NK-92 (cell line): Measurements from ENCODE around the gene RHBDL3.
"Not testable (repeated sequence)": the region's sequence is repeated elsewhere in the genome, so short reads cannot be mapped to it uniquely, and the experiment has no call there.

Experiments
- DNase-seq: peaks from one replicate; lab custom pipeline; 2025; ENCODE audit not compliant: unreplicated experiment; lab: John Stamatoyannopoulos, UW

Gene RHBDL3

GRCh38 chr17:32323046-32323445 is 57.4 kb downstream of the RHBDL3 start:
- no peak for DNase-seq

DNA sequence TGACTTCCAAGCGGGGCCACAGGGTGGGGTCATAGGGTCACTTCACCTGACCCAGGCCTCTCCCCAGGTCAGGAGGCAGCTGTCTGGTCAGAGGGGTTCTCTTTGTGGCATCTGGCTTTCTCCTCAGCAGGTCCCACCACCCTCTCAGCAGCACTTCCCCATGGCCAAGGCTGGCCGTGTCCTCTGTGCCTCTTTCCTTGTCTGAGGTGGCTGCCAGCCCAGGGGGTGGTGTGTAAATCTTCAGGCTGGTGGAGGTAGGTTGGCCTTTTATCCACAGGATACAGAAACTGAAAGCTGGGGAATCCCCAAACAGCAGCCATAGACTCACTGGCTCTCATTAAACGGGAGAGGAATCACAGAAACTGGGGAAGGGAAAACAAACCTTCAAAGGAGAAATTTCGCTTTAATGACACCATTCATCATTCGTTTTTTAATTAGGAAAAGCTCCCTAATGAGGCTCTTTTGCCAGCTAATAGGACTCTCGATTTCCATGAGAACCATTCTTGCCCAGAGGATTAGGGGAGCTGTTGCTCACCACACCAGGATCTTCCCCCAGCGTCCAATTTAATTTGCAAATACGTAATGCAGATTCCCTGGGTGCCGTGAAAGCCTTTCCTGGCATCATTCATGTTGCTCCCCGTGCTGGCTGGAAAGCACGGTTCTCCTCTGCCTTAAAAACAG is 58.3 kb downstream of the RHBDL3 start:
- no peak for DNase-seq

DNA sequence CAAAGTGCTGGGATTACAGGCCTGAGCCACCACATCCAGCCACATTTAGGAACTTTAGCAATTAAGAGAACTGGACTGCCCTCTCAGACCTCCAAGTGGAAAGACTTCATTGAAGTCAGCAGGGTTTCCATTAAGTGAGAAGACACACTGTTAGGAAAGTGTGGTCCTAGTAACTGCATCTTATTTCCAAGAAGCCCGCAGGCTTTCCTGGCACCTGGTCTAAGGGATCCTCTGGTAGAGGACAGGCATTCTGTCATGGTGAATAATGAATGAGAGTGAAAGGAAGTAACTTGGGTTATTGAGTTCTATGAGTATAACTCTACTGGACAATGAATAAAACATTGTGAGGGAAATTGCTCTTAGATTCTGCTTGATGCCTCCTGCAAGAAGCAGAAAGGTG is 62.3 kb downstream of the RHBDL3 start:
- DNase-seq: no peak

- DNase-seq: no peak
Observed at GRCh38 chr17:32330147-32330546, 64.5 kb downstream of the RHBDL3 start.

GRCh38 chr17:32331243-32332040 is 65.8 kb downstream of the RHBDL3 start:
- DNase-seq: no peak

DNA sequence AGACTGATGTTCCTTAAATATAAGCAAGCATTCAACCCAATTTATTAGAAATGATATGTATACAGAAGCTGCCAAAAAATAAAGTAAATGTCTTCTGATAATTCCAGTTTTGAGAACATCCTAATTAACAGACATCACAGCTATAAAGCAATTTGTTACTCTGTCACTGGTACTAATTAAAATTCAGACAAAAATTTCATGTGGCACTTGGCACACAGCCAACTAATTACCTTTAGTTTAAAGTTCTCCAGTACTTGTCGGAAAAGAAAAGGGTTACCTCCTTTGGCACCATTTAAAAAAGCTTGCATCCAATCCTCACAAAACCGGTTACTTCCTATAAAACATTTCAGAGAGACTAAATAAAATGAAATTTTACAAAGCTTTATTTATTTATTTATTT is 67.6 kb downstream of the RHBDL3 start:
- DNase-seq: no peak

- DNase-seq: no peak
Observed at GRCh38 chr17:32335046-32335445, 69.4 kb downstream of the RHBDL3 start.

- no peak for DNase-seq
Observed at GRCh38 chr17:32335687-32336086, 70.1 kb downstream of the RHBDL3 start.

- no peak for DNase-seq
Observed at GRCh38 chr17:32341141-32341856, 75.7 kb downstream of the RHBDL3 start.

GRCh38 chr17:32341857-32342602 is 76.4 kb downstream of the RHBDL3 start, which contains the start of gene C17orf75:
Gene C17orf75 (minus strand): TSS chr17:32342173. CDS start chr17:32342139, 34 bp downstream.
- no peak for DNase-seq

DNA sequence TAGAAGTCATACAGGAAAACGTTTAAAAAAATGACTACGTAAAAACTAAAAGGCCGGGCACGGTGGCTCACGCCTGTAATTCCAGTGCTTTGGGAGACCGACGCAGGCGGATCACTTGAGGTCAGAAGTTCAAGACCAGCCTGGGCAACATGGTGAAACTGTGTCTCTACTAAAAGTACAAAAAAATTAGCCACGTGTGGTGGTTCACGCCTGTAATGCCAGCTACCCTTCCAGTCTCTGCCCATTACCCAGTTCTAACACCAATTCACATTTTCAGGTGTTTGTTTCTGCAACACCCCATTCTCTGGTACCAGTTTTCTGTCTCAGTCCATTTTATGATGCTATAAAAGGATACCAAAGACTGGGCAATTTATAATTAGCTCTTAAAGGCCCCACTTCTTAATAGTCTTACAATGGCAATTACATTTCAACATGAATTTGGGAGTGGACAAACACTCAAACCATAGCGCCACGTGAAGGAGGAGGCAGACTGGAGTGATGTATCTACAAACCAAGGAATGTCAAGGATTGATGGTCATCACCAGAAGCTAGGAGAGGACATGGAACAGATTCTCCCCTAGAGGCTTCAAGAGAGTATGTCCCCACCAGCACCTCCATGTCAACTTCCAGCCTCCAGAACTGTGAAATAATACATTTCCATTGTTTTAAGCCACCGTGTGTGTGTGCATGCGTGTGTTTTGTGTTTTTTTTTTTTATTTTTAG is 77.1 kb downstream of the RHBDL3 start:
- no peak for DNase-seq

- DNase-seq: no peak
Observed at GRCh38 chr17:32345951-32346600, 80.4 kb downstream of the RHBDL3 start.

DNA sequence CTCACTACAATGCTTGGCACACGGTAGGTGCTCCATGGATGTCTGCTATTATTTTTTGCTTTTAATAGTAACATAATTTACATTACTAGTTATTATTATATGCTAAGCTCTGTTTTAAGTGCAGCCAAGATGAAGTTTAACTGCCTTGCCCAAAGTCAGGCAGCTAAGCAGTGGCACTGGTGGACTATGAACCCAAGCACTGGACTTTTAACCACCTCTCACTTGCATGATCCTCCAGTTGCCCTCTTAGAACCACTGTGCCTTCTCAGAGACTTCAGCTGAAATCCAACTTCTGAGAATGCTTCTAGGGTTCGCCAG is 82.8 kb downstream of the RHBDL3 start:
- DNase-seq: no peak

- no peak for DNase-seq
Observed at GRCh38 chr17:32349503-32349853, 83.8 kb downstream of the RHBDL3 start.

DNA sequence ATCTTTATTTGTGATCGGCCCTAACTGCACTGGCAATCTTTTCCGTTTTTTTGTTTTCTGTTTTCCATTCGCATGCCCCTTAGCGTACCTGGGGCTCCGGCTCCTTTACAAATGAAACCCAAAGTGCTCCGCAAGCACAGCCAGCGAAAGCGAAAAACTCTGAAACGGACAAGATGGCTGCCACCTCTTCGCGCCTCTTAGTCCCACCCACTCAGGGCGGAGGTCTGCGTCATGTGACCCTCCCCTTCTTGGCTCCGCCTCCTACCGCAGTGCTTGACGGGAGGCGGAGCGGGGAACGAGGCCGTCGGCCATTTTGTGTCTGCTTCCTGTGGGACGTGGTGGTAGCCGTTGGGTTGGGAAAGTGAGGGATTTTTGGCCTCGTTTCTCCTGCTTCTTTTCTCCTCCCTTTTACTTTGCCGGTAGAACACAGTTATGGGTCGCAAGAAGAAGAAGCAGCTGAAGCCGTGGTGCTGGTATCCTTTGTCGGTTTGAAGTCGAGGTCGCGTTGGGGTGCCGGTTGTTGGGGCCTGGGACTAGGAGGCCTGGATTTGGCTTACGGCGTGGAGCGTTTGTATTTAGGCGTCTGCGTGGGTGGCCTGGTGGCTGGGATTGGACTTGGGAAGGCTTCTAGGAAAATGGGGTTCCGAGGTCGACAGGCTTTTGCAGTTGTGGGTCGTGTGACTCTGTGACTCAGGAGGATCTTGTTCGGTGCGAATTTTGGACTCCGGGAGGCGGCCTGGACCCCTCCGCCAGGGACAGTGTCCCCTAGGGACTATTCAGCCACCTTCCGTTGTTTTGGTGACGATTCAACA is 84.4 kb downstream of the RHBDL3 start, which contains the start of gene ZNF207:
TSS of gene ZNF207 (plus strand) at position 304 of the 812 bp plus-strand sequence. CDS start at position 433, 129 bp downstream.
- DNase-seq: peak; percentile 51

- DNase-seq: no peak
Observed at GRCh38 chr17:32350666-32351418, 85.2 kb downstream of the RHBDL3 start.

- DNase-seq: not testable (repeated sequence)
Observed at GRCh38 chr17:32352734-32353133, 87.1 kb downstream of the RHBDL3 start.

- DNase-seq: no peak
Observed at GRCh38 chr17:32355649-32356377, 90.2 kb downstream of the RHBDL3 start.
